HepG2 (cell line): ENCODE data around the gene DSCAML1. TPM values are rescaled to one million over a fixed set of nuclear protein-coding genes. Genes with fewer than 3 reads are reported as not detected.
A peak's percentile ranks its signal among the peaks of the same experiment; 100 is the strongest.

Experiments used
- CSRNP1 ChIP-seq: sonication (generic); formaldehyde crosslinking; IDR thresholded peaks from 2 replicates; pipeline ENCODE4 v1.8.1; 2023; ENCODE audit warnings: mild to moderate bottlenecking, missing genetic modification reagents
- ELF4 ChIP-seq: sonication (generic); formaldehyde crosslinking; IDR thresholded peaks from 2 replicates; pipeline ENCODE4 v1.5.0; 2020; ENCODE audit warnings: missing genetic modification reagents, mild to moderate bottlenecking, moderate library complexity, borderline replicate concordance
- FOXA1 ChIP-seq, 2 experiments: fragments of 450-650 bp in 1 of 2; sonication (generic) in 1 of 2; formaldehyde crosslinking in 1 of 2; IDR thresholded peaks; 2 replicates each; pipeline versions ENCODE4 v1.4.0 to v1.6.1; 2016 to 2020; ENCODE audit warnings: missing genetic modification reagents in 1 of 2
- GFI1 ChIP-seq: sonication (generic); formaldehyde crosslinking; IDR thresholded peaks from 2 replicates; pipeline ENCODE4 v1.5.0; 2020; ENCODE audit warnings: missing genetic modification reagents, mild to moderate bottlenecking, borderline replicate concordance
- HDAC1 ChIP-seq: sonication (generic); formaldehyde crosslinking; IDR thresholded peaks from 2 replicates; pipeline ENCODE4 v1.5.1; 2020; ENCODE audit warnings: mild to moderate bottlenecking, missing genetic modification reagents
- HNRNPL ChIP-seq: fragments of 200-400 bp; formaldehyde crosslinking; IDR thresholded peaks from 2 replicates; pipeline ENCODE4 v1.6.1; 2017; ENCODE audit warnings: mild to moderate bottlenecking, low read depth, low read length
- ISL2 ChIP-seq: sonication (generic); formaldehyde crosslinking; IDR thresholded peaks from 2 replicates; pipeline ENCODE4 v1.5.0; 2020; ENCODE audit warnings: missing genetic modification reagents
- KLF15 ChIP-seq: sonication (generic); formaldehyde crosslinking; IDR thresholded peaks from 2 replicates; pipeline ENCODE4 v1.8.1; 2023; ENCODE audit warnings: borderline replicate concordance, mild to moderate bottlenecking, inconsistent platforms, missing genetic modification reagents, mixed read lengths
- NR2F1 ChIP-seq, 2 experiments: fragments of 450-650 bp in 1 of 2; formaldehyde crosslinking in 1 of 2; IDR thresholded peaks; 2 replicates each; pipeline versions ENCODE4 v1.5.0 to v1.6.1; 2016 to 2020; ENCODE audit warnings: mild to moderate bottlenecking in 1 of 2, missing compliant biosample characterization in 1 of 2, missing genetic modification reagents in 1 of 2, moderate library complexity in 1 of 2
- PBX3 ChIP-seq: sonication (generic); formaldehyde crosslinking; IDR thresholded peaks from 2 replicates; pipeline ENCODE4 v1.8.1; 2023; ENCODE audit warnings: missing genetic modification reagents, inconsistent platforms, borderline replicate concordance
- RAD21 ChIP-seq: fragments of 450-650 bp; formaldehyde crosslinking; IDR thresholded peaks from 2 replicates; pipeline ENCODE4 v1.5.0; 2020; ENCODE audit warnings: mild to moderate bottlenecking
- REXO4 ChIP-seq: sonication (generic); formaldehyde crosslinking; IDR thresholded peaks from 2 replicates; pipeline ENCODE4 v1.8.0; 2022; ENCODE audit warnings: missing genetic modification reagents, mild to moderate bottlenecking, borderline replicate concordance
- SALL2 ChIP-seq: sonication (generic); formaldehyde crosslinking; IDR thresholded peaks from 2 replicates; pipeline ENCODE4 v1.8.1; 2023; ENCODE audit warnings: mild to moderate bottlenecking, missing genetic modification reagents, inconsistent platforms
- XBP1 ChIP-seq: sonication (generic); formaldehyde crosslinking; IDR thresholded peaks from 2 replicates; pipeline ENCODE4 v1.5.0; 2020; ENCODE audit warnings: missing genetic modification reagents
- ZFP36L1 ChIP-seq: sonication (generic); formaldehyde crosslinking; IDR thresholded peaks from 2 replicates; pipeline ENCODE4 v1.8.0; 2022; ENCODE audit warnings: mild to moderate bottlenecking, missing genetic modification reagents, moderate library complexity
- ZNF121 ChIP-seq: sonication (generic); formaldehyde crosslinking; IDR thresholded peaks from 2 replicates; pipeline ENCODE4 v1.5.0; 2020; ENCODE audit warnings: mild to moderate bottlenecking, missing genetic modification reagents
- ZNF451 ChIP-seq: sonication (generic); formaldehyde crosslinking; IDR thresholded peaks from 2 replicates; pipeline ENCODE4 v1.5.0; 2020; ENCODE audit warnings: mild to moderate bottlenecking, missing genetic modification reagents
- ZNF484 ChIP-seq: sonication (generic); formaldehyde crosslinking; IDR thresholded peaks from 2 replicates; pipeline ENCODE4 v1.5.1; 2020; ENCODE audit warnings: mild to moderate bottlenecking, low read depth, missing genetic modification reagents, borderline replicate concordance
- ZNF496 ChIP-seq: sonication (generic); formaldehyde crosslinking; IDR thresholded peaks from 2 replicates; pipeline ENCODE4 v1.8.1; 2023; ENCODE audit warnings: mild to moderate bottlenecking, moderate library complexity, missing genetic modification reagents; ENCODE audit not compliant: insufficient replicate concordance
- ZNF543 ChIP-seq: sonication (generic); formaldehyde crosslinking; IDR thresholded peaks from 2 replicates; pipeline ENCODE4 v1.4.0; 2020; ENCODE audit warnings: mild to moderate bottlenecking, missing genetic modification reagents
- ZNF563 ChIP-seq: sonication (generic); formaldehyde crosslinking; IDR thresholded peaks from 2 replicates; pipeline ENCODE4 v1.8.0; 2022; ENCODE audit warnings: mild to moderate bottlenecking, moderate library complexity, missing genetic modification reagents
- ZNF572 ChIP-seq: sonication (generic); formaldehyde crosslinking; IDR thresholded peaks from 2 replicates; pipeline ENCODE4 v1.5.1; 2020; ENCODE audit warnings: mild to moderate bottlenecking, missing genetic modification reagents
- ZNF615 ChIP-seq: sonication (generic); formaldehyde crosslinking; IDR thresholded peaks from 2 replicates; pipeline ENCODE4 v1.5.0; 2020; ENCODE audit warnings: mild to moderate bottlenecking, missing genetic modification reagents, borderline replicate concordance
- polyA plus RNA-seq, 8 experiments: library from polyadenylated mRNA; depleted of rRNA in 3 of 8; stranded (reverse) in 7 of 8; unstranded in 1 of 8; fragments of >200 nt; fragmentation: Illumina TruSeq in 4 of 8; extraction: Trizol in 4 of 8; gene quantifications; 2 replicates each; pipeline versions ENCODE4 v1.2.1 to v1.2.3, GENCODE V29; 2011 to 2016; ENCODE audit warnings: low read depth in 4 of 8, missing spikeins in 1 of 8, mixed read lengths in 1 of 8; ENCODE audit not compliant: insufficient read depth in 1 of 8
- total RNA-seq, 5 experiments: library from RNA; depleted of rRNA; stranded (reverse); fragments of >200 nt; fragmentation: Illumina TruSeq; extraction: Trizol; gene quantifications; 2 replicates each; pipeline ENCODE4 v1.2.3, GENCODE V29; 2016; ENCODE audit warnings: low read depth in 1 of 5

Gene DSCAML1
- total and polyA plus RNA-seq, 2 of the 13 experiments (the other 11 are each of a cell fraction or from before 2014, with no cell fraction given), result 0.29 to 0.40 TPM

DNA sequence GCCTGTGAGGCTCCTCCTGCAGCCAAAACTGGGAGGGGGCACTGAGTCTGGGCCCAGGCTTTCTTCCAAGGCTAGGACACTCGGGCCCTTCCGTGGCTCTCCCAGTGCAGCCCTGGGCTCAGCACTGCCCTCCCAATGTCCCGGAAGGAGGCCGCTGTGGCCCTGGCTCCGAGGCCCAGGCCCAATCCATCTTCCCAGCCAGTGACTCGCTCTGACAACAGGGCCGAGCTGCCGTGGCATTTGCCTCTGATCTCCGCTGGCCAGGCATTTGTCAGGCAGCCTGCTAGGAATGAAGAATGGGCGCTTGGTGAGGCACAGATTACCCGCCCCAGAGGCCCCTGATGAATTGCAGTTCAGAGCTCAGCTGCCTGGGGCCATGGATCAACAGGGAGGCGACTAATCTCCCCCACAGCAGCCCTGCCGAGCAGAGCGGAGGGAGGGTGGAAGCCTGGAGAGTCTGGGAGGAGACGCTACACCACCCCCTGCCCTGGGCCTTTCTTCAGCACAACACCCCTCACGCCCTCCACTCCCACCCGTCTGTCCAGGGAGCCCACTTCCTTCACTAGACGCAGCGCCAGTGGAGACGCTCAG, 19.2 kb upstream of the DSCAML1 start (continued):
- TF ChIP-seq CSRNP1 (CRISPR knock-in tag) (no peak), GFI1 (peak; percentile 36; the same call in 1 of the 2 replicates), KLF15 (CRISPR knock-in tag) (no peak), ZNF484 (no peak), ZNF572 (no peak), ZNF496 (CRISPR knock-in tag) (no peak), XBP1 (CRISPR knock-in tag) (no peak), ELF4 (CRISPR knock-in tag) (no peak), ISL2 (CRISPR knock-in tag) (0 out of 2 replicates have a peak, but pooled peaks have one; percentile 43), ZNF451 (CRISPR knock-in tag) (no peak), SALL2 (CRISPR knock-in tag) (no peak), FOXA1 (IDR thresholded peaks at IDR 0.05) (no peak), FOXA1 (CRISPR knock-in tag; IDR thresholded peaks at IDR 0.05) (no peak), RAD21 (CRISPR knock-in tag) (no peak), NR2F1 (CRISPR knock-in tag; IDR thresholded peaks at IDR 0.05) (no peak), HDAC1 (CRISPR knock-in tag) (no peak), REXO4 (CRISPR knock-in tag) (no peak), ZNF615 (CRISPR knock-in tag) (no peak), PBX3 (CRISPR knock-in tag) (no peak), ZFP36L1 (CRISPR knock-in tag) (no peak), ZNF121 (no peak), ZNF563 (CRISPR knock-in tag) (no peak), ZNF543 (CRISPR knock-in tag) (no peak), HNRNPL (peak; percentile 66; the same call in 1 of the 2 replicates)
